GM12872 (cell line): ENCODE data around the gene NOP53.

Experiments
- CTCF ChIP-seq: IDR thresholded peaks from 3 replicates; pipeline ENCODE4 v1.5.1; 2011; ENCODE audit warnings: low read depth, mild to moderate bottlenecking, low read length, moderate library complexity; ENCODE audit not compliant: insufficient read depth

Gene NOP53

GRCh38 chr19:47740866-47741519 is 4.4 kb upstream of the NOP53 start:
- TF ChIP-seq CTCF, result no peak

GRCh38 chr19:47741544-47742140 is 3.7 kb upstream of the NOP53 start:
- TF ChIP-seq CTCF, result no peak

GRCh38 chr19:47742634-47743033 is 2.7 kb upstream of the NOP53 start:
- no peak for TF ChIP-seq CTCF

GRCh38 chr19:47749326-47749725 is 4.0 kb downstream of the NOP53 start:
- TF ChIP-seq CTCF, result no peak

- TF ChIP-seq CTCF, result no peak
These were observed 5.4 kb downstream of the NOP53 start for GRCh38 chr19:47750752-47751151.

GRCh38 chr19:47752440-47753211 is 7.3 kb downstream of the NOP53 start:
- TF ChIP-seq CTCF, result no peak

- no peak for TF ChIP-seq CTCF
These were observed 9.1 kb downstream of the NOP53 start for GRCh38 chr19:47754206-47755064.
